HG02678 (cell line): ENCODE measurements around the gene COX7A2L.
"Not testable (repeated sequence)": the region's sequence is repeated elsewhere in the genome, so short reads cannot be mapped to it uniquely, and the experiment has no call there.

Experiments used
- ATAC-seq: cut with Tn5 transposase; IDR thresholded peaks from one replicate; pipeline ENCODE4 v1.9.1; 2021; ENCODE audit warnings: mild to moderate bottlenecking, moderate library complexity; ENCODE audit not compliant: unreplicated experiment

COX7A2L gene

DNA sequence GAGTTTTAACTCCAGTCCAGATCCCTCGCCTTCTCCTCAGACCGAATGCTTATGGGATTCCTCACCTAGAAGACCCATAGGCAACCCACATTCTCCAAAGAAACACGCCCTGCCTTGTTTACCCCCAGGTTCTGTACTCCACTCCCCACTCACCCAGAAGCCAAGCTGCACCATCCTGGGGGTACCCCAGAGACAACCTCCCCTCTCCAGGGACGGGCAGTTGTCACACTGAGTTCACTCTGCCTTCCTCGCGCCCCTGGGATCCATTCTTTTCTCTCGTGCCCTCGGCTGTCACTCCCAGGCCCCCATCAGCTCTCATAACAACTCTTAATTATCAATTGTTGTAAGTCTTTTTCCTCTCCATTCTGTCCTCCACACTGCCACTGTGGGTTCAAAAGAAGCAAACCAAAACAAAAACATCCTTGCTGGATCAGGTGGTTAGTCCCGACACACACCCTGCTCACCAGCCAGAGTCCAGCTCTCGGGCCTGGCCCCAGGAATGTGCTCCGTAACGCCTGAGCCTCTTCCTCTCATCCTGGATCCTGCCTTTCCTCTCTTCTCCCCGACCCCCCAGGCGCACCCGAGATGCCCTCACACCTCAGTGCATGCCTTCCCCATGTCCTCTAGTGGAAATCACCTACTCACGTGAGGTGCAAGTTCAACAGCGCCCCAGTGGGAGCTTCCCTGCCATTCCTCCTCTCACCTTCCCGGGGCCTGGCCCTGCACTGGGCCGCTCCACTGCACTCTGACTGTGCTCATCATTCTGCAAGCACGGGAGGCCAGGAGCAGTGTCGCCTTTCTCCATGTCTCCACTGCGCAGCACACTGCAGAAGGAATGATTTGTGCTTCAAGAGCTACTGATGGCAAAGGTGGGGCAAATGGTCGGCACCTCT, 20.7 kb downstream of the COX7A2L start:
- ATAC-seq, result no peak

GRCh38 chr2:42339191-42339912, 21.7 kb downstream of the COX7A2L start:
- no peak for ATAC-seq

DNA sequence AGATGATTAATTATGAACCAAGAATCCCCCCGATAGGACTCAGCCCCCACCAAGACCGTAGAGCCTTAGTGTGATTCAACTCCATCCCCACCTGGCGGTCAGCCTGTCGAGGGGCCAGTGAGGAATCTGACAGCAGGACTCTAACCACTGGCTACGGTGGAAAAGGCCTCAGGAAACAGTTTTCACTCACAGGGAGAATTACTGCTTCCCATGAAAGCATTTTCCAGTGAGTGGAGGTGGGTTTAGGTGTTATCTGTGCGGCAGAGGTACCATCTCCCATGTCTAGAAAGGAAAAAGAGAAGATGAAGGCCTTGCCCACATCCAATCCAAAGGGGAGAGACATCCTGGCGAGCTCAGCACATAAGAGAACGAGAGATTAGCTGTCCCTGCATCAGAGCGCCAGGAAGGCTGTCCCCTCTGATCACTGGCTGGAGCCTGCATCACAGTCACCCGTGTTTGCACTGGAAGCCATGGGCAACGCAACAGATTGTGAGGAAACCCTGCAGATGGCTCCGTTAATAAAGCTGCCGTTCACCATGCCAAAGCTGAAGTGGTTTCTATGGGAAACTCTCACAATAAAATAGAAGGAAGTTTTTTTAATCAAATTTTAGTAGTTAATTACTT, 22.3 kb downstream of the COX7A2L start:
- no peak for ATAC-seq

GRCh38 chr2:42337846-42338566, 23.0 kb downstream of the COX7A2L start:
- no peak for ATAC-seq

DNA sequence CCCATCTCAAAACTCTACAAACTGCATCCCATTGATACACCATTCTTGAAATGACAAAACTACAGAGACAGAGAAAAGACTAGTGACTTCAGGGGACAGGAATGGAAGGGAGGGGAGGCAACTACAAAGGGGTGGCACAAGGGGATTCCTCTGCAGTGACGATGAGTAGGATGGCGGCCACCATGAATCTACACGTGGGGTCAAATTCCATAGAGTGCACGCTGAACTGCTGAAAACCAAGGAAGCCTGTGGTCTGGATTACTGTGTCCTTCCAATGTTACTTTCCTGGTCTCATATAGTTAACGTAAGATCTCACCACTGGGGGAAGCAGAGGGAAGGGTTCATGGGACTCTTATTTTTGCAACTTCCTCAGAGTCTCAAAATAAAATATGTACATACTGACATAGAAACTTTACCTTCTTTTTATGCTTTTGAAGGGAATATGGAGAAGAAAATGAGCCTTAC, 23.6 kb downstream of the COX7A2L start:
- no peak for ATAC-seq

GRCh38 chr2:42336361-42336965, 24.6 kb downstream of the COX7A2L start:
- ATAC-seq, result no peak

GRCh38 chr2:42335514-42336104, 25.4 kb downstream of the COX7A2L start:
- no peak for ATAC-seq

GRCh38 chr2:42334865-42335264, 26.2 kb downstream of the COX7A2L start:
- not testable (repeated sequence) for ATAC-seq

DNA sequence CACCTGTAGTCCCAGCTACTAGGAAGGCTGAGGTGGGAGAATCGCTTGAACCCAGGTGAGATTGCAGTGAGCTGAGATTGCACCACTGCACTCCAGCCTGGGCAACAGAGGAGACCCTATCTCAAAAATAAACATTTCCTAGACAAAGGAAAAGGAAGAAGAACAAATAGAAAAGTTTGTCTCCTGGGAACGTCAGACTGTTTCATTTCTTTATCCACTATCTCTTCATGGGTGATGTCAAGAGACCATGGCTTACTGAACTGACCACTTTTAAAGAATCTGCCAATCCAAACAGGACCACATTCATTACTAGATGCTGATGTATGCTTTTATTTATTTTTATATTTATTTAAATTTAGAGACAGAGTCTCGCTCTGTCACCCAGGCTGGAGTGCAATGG, 26.8 kb downstream of the COX7A2L start:
- ATAC-seq, result no peak

DNA sequence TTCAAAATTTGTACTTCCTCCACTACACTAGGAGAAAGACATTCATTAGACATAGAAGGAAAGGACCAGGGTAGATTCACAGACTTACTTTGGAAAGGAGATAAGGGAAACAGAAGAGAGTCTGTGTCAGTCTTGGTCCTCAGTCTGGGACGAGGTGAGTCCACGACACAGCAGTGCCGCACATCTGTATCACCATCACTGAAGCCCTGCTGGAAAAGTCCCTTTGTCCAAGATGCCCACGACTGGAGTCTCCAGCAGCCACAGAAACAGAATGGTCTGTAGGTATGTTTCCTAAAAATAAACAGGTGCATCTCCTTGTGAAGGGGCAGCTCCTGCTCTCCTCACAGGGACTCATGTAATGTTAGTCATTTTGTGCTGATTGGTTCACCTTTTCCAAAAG, 27.4 kb downstream of the COX7A2L start:
- no peak for ATAC-seq

- no peak for ATAC-seq
Measured at GRCh38 chr2:42332575-42332974, 28.4 kb downstream of the COX7A2L start.

DNA sequence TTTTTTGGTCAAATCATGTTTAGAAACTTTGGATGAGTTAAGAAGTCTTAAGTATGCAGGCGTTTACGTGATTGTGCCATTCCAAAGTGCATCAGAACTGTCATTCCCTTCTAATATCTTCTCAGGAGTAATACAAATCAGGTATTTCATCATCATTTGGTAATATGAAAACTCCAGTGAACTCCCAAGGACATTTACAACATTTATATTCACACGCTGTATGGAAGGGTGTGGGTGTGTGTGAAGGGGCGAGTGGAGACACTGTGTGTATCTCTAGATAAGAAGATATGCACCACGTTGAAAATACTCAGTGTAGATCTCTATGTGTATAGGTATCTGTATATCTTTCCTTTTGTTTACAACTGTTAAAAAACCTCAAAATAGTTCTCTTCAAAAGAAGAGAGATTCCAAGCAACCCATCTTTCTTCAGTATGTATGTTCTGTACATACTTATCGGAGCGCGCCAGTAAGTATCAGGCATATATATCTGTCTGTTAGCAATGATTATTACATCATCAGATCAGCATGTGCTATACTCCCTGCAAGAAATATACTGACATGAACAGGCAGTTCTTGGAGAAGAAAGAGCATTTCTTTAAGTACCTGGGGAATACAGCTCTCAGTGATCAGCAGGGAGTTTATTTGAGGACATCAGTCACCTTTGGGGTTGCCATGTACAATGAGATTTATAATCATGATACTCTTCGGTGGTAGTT, 29.3 kb downstream of the COX7A2L start:
- ATAC-seq, result no peak

DNA sequence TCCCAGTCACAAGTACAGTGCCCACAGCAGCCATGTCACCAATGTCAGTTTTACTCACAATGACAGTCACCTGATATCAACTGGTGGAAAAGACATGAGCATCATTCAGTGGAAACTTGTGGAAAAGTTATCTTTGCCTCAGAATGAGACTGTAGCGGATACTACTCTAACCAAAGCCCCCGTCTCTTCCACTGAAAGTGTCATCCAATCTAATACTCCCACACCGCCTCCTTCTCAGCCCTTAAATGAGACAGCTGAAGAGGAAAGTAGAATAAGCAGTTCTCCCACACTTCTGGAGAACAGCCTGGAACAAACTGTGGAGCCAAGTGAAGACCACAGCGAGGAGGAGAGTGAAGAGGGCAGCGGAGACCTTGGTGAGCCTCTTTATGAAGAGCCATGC, 31.3 kb downstream of the COX7A2L start:
- no peak for ATAC-seq

DNA sequence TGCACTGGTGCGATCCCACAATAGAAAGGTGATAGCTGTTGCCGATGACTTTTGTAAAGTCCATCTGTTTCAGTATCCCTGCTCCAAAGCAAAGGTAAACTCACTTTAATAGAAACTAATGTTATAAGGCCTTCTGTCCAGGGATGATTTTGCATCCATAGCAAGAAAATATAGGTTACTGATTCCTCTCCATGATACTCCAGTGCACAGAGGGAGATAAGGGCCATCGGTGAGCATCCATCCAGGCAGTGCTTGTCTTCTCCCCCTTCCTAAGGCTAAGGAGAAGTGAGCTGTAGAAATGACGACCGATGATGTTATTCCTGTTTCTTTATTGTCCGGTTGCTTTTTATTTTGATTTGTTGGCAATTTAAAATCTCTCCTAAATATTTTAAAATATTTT, 32.1 kb downstream of the COX7A2L start:
- ATAC-seq, result no peak

GRCh38 chr2:42328148-42328833, 32.7 kb downstream of the COX7A2L start:
- no peak for ATAC-seq

DNA sequence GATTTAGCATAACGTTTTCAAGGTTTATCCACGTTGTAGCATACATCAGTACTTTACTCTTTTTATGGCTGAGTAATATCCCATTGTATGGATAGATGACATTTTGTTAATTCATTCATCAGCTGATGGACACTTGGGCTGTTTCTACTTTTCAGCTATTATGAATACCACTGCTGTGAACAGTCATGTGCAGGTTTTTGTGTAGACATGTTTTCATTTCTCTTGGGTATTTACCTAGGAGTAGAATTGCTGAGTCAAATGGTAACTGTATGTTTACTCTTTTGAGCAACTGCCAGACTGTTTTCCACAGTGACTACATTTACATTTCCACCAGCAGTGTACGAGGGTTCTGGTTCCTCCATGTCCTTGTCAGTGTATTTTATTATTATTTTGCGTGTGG, 33.9 kb downstream of the COX7A2L start:
- ATAC-seq, result no peak

DNA sequence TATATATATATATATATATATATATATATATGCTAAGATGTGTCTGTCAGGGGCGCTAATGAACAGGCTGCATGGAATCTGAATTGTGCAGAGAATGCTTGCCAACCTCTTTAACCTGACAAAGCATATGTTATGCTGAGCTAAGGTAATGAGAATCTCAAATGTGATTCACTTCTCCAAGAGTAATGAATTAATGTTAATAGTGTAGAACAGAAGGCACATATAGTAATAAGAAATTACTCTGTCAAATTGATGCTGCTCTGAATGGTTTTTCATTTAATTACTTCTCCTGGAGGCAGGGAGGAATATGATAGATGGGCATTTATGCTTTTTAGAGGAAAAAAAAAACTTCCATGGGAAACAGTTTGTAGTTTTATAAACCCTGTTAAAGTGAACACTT, 35.4 kb downstream of the COX7A2L start:
- no peak for ATAC-seq

DNA sequence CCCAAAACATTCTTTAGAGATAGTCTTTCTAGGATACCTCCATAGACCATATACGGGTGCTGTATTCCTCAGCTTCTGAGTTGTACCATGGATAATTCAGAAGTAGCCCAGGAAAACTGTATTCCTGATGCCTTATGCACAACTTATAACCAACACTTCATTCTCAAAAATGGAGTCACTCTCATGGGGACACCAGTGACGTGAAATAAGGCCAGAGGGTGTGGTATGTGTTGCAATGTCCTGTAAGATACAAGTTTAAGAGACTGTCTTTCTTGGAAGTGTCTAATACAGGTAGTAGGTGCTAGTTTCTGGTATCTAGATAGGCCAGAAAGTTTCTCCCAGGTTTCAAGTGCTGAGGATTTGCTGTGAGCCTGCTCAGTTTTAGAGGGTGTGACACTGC, 36.1 kb downstream of the COX7A2L start:
- no peak for ATAC-seq

DNA sequence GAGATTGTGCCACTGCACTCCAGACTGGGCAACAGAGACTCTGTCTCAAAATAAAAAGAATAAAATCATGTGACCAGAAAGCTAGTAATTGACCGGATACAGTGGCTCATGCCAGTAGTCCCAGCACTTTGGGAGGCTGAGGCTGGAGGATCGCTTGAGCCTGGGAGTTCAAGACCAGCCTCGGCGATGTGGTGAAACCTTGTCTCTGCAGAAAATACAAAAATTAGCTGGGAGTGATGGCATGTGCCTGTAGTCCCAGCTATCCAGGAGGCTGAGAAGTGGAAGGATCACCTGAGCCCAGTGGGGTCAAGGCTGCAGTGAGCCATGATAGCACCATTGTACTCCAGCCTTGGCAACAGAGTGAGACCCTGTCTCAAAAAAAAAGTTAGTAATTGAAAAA, 36.8 kb downstream of the COX7A2L start:
- no peak for ATAC-seq
